ENCODE data around the gene AKAP13.

The AKAP13 gene

GRCh38 chr15:85622221-85622831, 241.9 kb downstream of the AKAP13 start:
- no peak for DNase-seq

- DNase-seq: no peak
Measured at GRCh38 chr15:85623315-85624049, 243.1 kb downstream of the AKAP13 start.

GRCh38 chr15:85624291-85624801, 243.9 kb downstream of the AKAP13 start:
- peak in 1 of 51 donors; percentile 21 for DNase-seq

GRCh38 chr15:85625166-85625830, 244.9 kb downstream of the AKAP13 start:
- DNase-seq: no peak

- DNase-seq: no peak
Measured at GRCh38 chr15:85625856-85626255, 245.5 kb downstream of the AKAP13 start.

GRCh38 chr15:85627213-85627935, 247.0 kb downstream of the AKAP13 start:
- DNase-seq: no peak

GRCh38 chr15:85630311-85630710, 249.9 kb downstream of the AKAP13 start:
- DNase-seq: no peak

- no peak for DNase-seq
Measured at GRCh38 chr15:85631018-85631417, 250.6 kb downstream of the AKAP13 start.

- no peak for DNase-seq
Measured at GRCh38 chr15:85632014-85632413, 251.6 kb downstream of the AKAP13 start.

- DNase-seq: no peak
Measured at GRCh38 chr15:85633859-85634258, 253.5 kb downstream of the AKAP13 start.

GRCh38 chr15:85636351-85636750, 255.9 kb downstream of the AKAP13 start:
- no peak for DNase-seq

- no peak for DNase-seq
Measured at GRCh38 chr15:85639752-85640381, 259.5 kb downstream of the AKAP13 start.

- no peak for DNase-seq
Measured at GRCh38 chr15:85642065-85642692, 261.8 kb downstream of the AKAP13 start.

- DNase-seq: peak in 1 of 51 donors; percentile 4
Measured at GRCh38 chr15:85642693-85643066, 262.3 kb downstream of the AKAP13 start.

GRCh38 chr15:85646538-85647091, 266.2 kb downstream of the AKAP13 start:
- DNase-seq: no peak

- DNase-seq: no peak
Measured at GRCh38 chr15:85649372-85649771, 269.0 kb downstream of the AKAP13 start.

GRCh38 chr15:85651548-85651947, 271.1 kb downstream of the AKAP13 start:
- DNase-seq: no peak

- no peak for DNase-seq
Measured at GRCh38 chr15:85652457-85652856, 272.1 kb downstream of the AKAP13 start.

- DNase-seq: no peak
Measured at GRCh38 chr15:85657132-85657531, 276.7 kb downstream of the AKAP13 start.

GRCh38 chr15:85658816-85659215, 278.4 kb downstream of the AKAP13 start:
- no peak for DNase-seq

- no peak for DNase-seq
Measured at GRCh38 chr15:85661859-85662258, 281.5 kb downstream of the AKAP13 start.
